ENCODE measurements around the gene KRT86.

The KRT86 gene

DNA sequence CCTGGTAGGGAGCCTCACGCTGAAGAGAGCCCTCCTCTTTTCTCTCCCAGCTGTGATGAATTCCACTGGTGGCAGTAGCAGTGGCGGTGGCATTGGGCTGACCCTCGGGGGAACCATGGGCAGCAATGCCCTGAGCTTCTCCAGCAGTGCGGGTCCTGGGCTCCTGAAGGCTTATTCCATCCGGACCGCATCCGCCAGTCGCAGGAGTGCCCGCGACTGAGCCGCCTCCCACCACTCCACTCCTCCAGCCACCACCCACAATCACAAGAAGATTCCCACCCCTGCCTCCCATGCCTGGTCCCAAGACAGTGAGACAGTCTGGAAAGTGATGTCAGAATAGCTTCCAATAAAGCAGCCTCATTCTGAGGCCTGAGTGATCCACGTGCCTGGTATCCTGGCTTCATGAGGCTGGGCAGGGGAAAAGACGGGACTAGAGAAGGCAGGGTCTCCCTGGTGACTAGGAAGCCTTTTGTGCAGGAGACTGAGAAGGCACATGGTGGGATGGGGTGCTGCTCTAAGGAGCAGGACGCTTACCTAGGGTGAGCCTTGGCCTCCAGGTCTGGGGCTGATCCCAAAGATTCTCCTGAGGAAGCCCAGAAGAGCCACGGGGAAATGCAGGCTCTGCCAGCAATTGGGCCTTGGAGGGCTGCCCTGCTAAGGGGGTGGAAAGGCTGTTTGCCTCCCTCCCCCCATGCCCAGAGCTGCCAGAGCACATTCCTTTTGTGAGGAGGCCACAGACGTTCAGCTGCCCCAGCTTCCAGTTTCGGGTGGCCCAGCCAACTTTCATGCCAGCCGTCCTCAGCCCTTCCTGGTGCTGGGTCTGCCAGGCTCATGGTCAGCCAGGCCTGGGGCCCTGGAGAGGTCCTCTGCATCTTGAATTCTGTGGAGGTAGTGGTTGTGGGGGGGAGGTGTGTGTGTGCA, 25.6 kb upstream of the KRT86 start:
- Histone ChIP-seq H3K4me2 (ENCODE audit: low read depth, low read length) (peak overlapping the region; percentile 16; the same call in 1 of the 2 replicates), H3F3A (ENCODE audit: insufficient read depth, low read length) (no peaks in the 10 kb centered on the region), H3K9me2 (replicated peaks; ENCODE audit: insufficient read depth, low read length) (no peaks in the 10 kb centered on the region), H3K27me3 (replicated peaks; ENCODE audit: insufficient read depth, low read length) (peaks cover 8% of the 10 kb centered on the region), H2AFZ (ENCODE audit: low read length) (no peak overlapping the region), H3K9me3 (replicated peaks; ENCODE audit: insufficient read depth, low read length) (no peaks in the 10 kb centered on the region), H3K36me3 (replicated peaks; ENCODE audit: insufficient read depth, low read length) (no peaks in the 10 kb centered on the region), H3K27ac (ENCODE audit: low read length) (no peak overlapping the region), H3K79me2 (ENCODE audit: low read length) (no peaks in the 10 kb centered on the region), H3K4me3 (ENCODE audit: low read length) (no peak overlapping the region), H3K9ac (ENCODE audit: low read length) (no peak overlapping the region), H4K20me1 (ENCODE audit: insufficient read depth, low read length) (no peaks in the 10 kb centered on the region), H3K4me1 (ENCODE audit: low read length) (peaks cover 5% of the 10 kb centered on the region; the same call in 1 of the 2 replicates)
- TF ChIP-seq EZH2 (optimal IDR thresholded peaks at IDR 0.05; ENCODE audit: low read depth, low read length) (no peak), EZH2phosphoT487 (IDR thresholded peaks at IDR 0.05; ENCODE audit: low read length) (no peak)
- TF ChIP-seq, protein P1, sequence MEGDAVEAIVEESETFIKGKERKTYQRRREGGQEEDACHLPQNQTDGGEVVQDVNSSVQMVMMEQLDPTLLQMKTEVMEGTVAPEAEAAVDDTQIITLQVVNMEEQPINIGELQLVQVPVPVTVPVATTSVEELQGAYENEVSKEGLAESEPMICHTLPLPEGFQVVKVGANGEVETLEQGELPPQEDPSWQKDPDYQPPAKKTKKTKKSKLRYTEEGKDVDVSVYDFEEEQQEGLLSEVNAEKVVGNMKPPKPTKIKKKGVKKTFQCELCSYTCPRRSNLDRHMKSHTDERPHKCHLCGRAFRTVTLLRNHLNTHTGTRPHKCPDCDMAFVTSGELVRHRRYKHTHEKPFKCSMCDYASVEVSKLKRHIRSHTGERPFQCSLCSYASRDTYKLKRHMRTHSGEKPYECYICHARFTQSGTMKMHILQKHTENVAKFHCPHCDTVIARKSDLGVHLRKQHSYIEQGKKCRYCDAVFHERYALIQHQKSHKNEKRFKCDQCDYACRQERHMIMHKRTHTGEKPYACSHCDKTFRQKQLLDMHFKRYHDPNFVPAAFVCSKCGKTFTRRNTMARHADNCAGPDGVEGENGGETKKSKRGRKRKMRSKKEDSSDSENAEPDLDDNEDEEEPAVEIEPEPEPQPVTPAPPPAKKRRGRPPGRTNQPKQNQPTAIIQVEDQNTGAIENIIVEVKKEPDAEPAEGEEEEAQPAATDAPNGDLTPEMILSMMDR (IDR thresholded peaks at IDR 0.05; ENCODE audit: low read length), result no peak
- no peak for DNase-seq

DNA sequence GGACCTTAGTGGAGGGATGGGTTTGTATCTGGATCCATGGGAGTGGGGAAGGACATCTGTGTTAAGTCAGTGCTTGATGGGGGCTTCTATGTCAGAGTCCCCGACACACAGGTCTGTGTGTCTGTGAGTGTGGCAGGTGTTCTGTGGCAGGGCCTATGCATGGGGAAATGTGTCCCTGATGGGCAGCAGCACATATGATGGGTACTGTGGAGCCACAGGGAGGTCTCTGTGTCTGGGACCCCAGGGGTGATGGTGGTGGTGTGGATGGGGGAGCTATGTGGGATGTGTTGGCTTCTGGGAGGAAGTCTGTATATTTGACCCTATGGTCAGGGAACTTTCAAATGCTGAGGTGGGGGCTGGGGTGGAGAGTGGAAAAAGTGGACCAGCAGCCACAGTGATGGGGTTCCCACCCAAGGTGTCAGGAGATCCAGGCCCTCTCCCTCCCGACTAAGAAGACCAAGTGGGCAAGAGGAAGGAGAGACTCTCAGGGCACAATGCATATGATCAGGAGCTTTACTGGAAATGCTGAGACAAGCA, 24.9 kb upstream of the KRT86 start:
- no peaks in the 10 kb centered on the region for H3K79me2 ChIP-seq (ENCODE audit: low read length)
- H3K4me1 ChIP-seq (ENCODE audit: low read length), result peaks cover 5% of the 10 kb centered on the region; the same call in 1 of the 2 replicates
- H3K36me3 ChIP-seq (replicated peaks; ENCODE audit: insufficient read depth, low read length), result no peaks in the 10 kb centered on the region
- peaks cover 15% of the 10 kb centered on the region for H3K27me3 ChIP-seq (replicated peaks; ENCODE audit: insufficient read depth, low read length)
- H3K4me2 ChIP-seq (ENCODE audit: low read depth, low read length), result peak overlapping the region; percentile 16; the same call in 1 of the 2 replicates
- H3K9ac ChIP-seq (ENCODE audit: low read length), result no peak overlapping the region
- H4K20me1 ChIP-seq (ENCODE audit: insufficient read depth, low read length), result no peaks in the 10 kb centered on the region
- no peaks in the 10 kb centered on the region for H3F3A ChIP-seq (ENCODE audit: insufficient read depth, low read length)
- no peaks in the 10 kb centered on the region for H3K9me2 ChIP-seq (replicated peaks; ENCODE audit: insufficient read depth, low read length)
- no peak overlapping the region for H3K4me3 ChIP-seq (ENCODE audit: low read length)
- DNase-seq, result no peak
- no peak overlapping the region for H2AFZ ChIP-seq (ENCODE audit: low read length)
- no peak for TF ChIP-seq EZH2phosphoT487 (IDR thresholded peaks at IDR 0.05; ENCODE audit: low read length)
- TF ChIP-seq, protein P1 (IDR thresholded peaks at IDR 0.05; ENCODE audit: low read length), result no peak
- TF ChIP-seq EZH2 (optimal IDR thresholded peaks at IDR 0.05; ENCODE audit: low read depth, low read length), result no peak
- no peak overlapping the region for H3K27ac ChIP-seq (ENCODE audit: low read length)
- H3K9me3 ChIP-seq (replicated peaks; ENCODE audit: insufficient read depth, low read length), result no peaks in the 10 kb centered on the region

DNA sequence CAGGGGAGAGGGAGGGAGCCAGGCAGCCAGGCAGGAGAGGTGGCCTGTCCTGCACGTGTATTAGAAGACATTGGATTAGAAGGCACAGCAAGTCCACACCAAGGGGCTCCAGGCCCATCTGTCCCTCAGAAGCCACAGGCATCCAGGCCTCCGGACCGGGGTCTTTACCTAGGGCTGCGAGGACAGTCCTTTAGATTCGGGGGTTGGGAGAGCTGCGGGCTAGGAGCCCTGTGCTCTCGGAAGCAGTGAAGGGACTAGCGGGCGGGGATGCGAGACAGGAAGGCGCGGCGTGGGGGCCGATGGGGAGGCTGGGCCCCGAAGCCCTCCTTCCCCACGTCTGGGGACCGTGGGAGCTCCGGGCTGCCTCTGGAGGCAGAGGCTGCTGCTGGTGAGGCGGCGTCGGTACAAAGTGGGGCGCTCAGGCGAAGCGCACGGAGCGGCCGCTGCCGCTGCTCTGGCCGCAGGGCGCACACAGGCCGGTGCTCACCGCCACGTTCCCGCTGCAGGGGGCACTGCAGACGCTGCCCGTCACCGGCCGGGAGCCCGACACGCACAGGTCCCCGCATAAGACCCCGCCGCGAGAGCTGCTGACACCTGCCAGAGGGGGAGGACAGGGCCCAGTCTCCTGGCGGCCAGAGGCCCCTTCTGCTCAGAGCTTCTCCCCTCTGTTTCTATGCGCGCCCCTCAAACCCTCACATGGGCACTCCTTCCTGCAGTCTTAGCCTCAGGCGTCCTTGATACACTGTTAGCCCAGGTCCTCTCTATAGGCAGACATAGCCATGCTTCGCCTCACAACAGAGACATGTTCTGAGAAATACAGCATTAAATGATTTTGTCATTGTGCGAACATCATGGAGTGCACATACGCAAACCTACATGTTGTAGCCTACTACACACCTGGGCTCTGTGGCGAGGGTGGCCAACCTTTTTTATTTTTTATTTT, 24.1 kb upstream of the KRT86 start:
- Histone ChIP-seq H2AFZ (ENCODE audit: low read length) (no peak overlapping the region), H3K9ac (ENCODE audit: low read length) (no peak overlapping the region), H3K79me2 (ENCODE audit: low read length) (no peaks in the 10 kb centered on the region), H3K4me1 (ENCODE audit: low read length) (peaks cover 5% of the 10 kb centered on the region; the same call in 1 of the 2 replicates), H3K27me3 (replicated peaks; ENCODE audit: insufficient read depth, low read length) (peaks cover 22% of the 10 kb centered on the region), H4K20me1 (ENCODE audit: insufficient read depth, low read length) (no peaks in the 10 kb centered on the region), H3K4me3 (ENCODE audit: low read length) (no peak overlapping the region), H3K9me2 (replicated peaks; ENCODE audit: insufficient read depth, low read length) (no peaks in the 10 kb centered on the region), H3K4me2 (ENCODE audit: low read depth, low read length) (no peak overlapping the region), H3F3A (ENCODE audit: insufficient read depth, low read length) (no peaks in the 10 kb centered on the region), H3K27ac (ENCODE audit: low read length) (no peak overlapping the region), H3K9me3 (replicated peaks; ENCODE audit: insufficient read depth, low read length) (no peaks in the 10 kb centered on the region), H3K36me3 (replicated peaks; ENCODE audit: insufficient read depth, low read length) (no peaks in the 10 kb centered on the region)
- no peak for DNase-seq
- TF ChIP-seq EZH2 (optimal IDR thresholded peaks at IDR 0.05; ENCODE audit: low read depth, low read length), result no peak
- TF ChIP-seq, protein P1 (IDR thresholded peaks at IDR 0.05; ENCODE audit: low read length), result no peak
- no peak for TF ChIP-seq EZH2phosphoT487 (IDR thresholded peaks at IDR 0.05; ENCODE audit: low read length)

Data from MM.1S (cell line).